ENCODE data around the gene CSPG4.
"Not testable (repeated sequence)": the region's sequence is repeated elsewhere in the genome, so short reads cannot be mapped to it uniquely, and the experiment has no call there.

- TF ChIP-seq CTCF, POLR2AphosphoS5, POLR2A (IDR thresholded peaks at IDR 0.05): not testable (repeated sequence)
Observed at GRCh38 chr15:75699961-75700874, 12.4 kb downstream of the CSPG4 start.

Measured in breast epithelium (tissue), 3 donors.